Measurements from ENCODE around the gene CIITA. TPM values are rescaled to one million over a fixed set of nuclear protein-coding genes. Genes with fewer than 3 reads are reported as not detected.

CIITA gene
- total RNA-seq, 1 donor from 2014 or later = 0.20 TPM

- no peak overlapping the region for H3K27ac Mint-ChIP-seq
- no peaks in the 10 kb centered on the region for H3K9me3 Mint-ChIP-seq
- no peak for TF ChIP-seq CTCF (IDR thresholded peaks at IDR 0.05; ENCODE audit: unreplicated experiment)
- peaks cover 29% of the 10 kb centered on the region for H3K27me3 Mint-ChIP-seq (ENCODE audit: low read depth)
- no peaks in the 10 kb centered on the region for H3K36me3 Mint-ChIP-seq
- H3K4me3 Mint-ChIP-seq = no peak overlapping the region
- no peaks in the 10 kb centered on the region for H3K4me1 Mint-ChIP-seq
- DNase-seq (ENCODE audit: low spot score in 2 of 2, unreplicated experiment in 2 of 2) = no peak
These were observed 8.2 kb downstream of the CIITA start for GRCh38 chr16:10885246-10885645.

- Mint-ChIP-seq H3K4me1 (no peaks in the 10 kb centered on the region), H3K27ac (no peak overlapping the region), H3K36me3 (no peaks in the 10 kb centered on the region), H3K27me3 (ENCODE audit: low read depth) (peaks cover 34% of the 10 kb centered on the region), H3K4me3 (no peak overlapping the region), H3K9me3 (no peaks in the 10 kb centered on the region)
- TF ChIP-seq CTCF (IDR thresholded peaks at IDR 0.05; ENCODE audit: unreplicated experiment) = no peak
- no peak for DNase-seq (ENCODE audit: low spot score in 2 of 2, unreplicated experiment in 2 of 2)
These were observed 11.4 kb downstream of the CIITA start for GRCh38 chr16:10888320-10888937.

- Mint-ChIP-seq H3K27ac (no peak overlapping the region), H3K36me3 (no peaks in the 10 kb centered on the region), H3K4me3 (no peak overlapping the region), H3K27me3 (ENCODE audit: low read depth) (peaks cover 37% of the 10 kb centered on the region), H3K4me1 (no peaks in the 10 kb centered on the region), H3K9me3 (no peaks in the 10 kb centered on the region)
- DNase-seq (ENCODE audit: low spot score in 2 of 2, unreplicated experiment in 2 of 2) = no peak
- no peak for TF ChIP-seq CTCF (IDR thresholded peaks at IDR 0.05; ENCODE audit: unreplicated experiment)
These were observed 12.9 kb downstream of the CIITA start for GRCh38 chr16:10889855-10890254.

- Mint-ChIP-seq H3K4me1 (no peaks in the 10 kb centered on the region), H3K36me3 (no peaks in the 10 kb centered on the region), H3K4me3 (no peak overlapping the region), H3K9me3 (no peaks in the 10 kb centered on the region), H3K27me3 (ENCODE audit: low read depth) (peaks cover 43% of the 10 kb centered on the region), H3K27ac (no peak overlapping the region)
- DNase-seq (ENCODE audit: low spot score in 2 of 2, unreplicated experiment in 2 of 2) = no peak
- TF ChIP-seq CTCF (IDR thresholded peaks at IDR 0.05; ENCODE audit: unreplicated experiment) = no peak
These were observed 15.8 kb downstream of the CIITA start for GRCh38 chr16:10892782-10893318.

GRCh38 chr16:10895053-10895946 lies 18.3 kb downstream of the CIITA start:
- H3K36me3 Mint-ChIP-seq = no peaks in the 10 kb centered on the region
- H3K4me3 Mint-ChIP-seq = no peak overlapping the region
- TF ChIP-seq CTCF (IDR thresholded peaks at IDR 0.05; ENCODE audit: unreplicated experiment) = no peak
- no peak overlapping the region for H3K27ac Mint-ChIP-seq
- H3K9me3 Mint-ChIP-seq = no peaks in the 10 kb centered on the region
- no peaks in the 10 kb centered on the region for H3K4me1 Mint-ChIP-seq
- DNase-seq (ENCODE audit: low spot score in 2 of 2, unreplicated experiment in 2 of 2) = peak; percentile 76 to 88
- H3K27me3 Mint-ChIP-seq (ENCODE audit: low read depth) = peaks cover 33% of the 10 kb centered on the region

Measured in mesothelial cell of epicardium (in vitro differentiated cells).